Activated CD8-positive, alpha-beta T cell treated with anti-CD3 and anti-CD28 coated beads for 36 hours (primary cell): ENCODE measurements around the gene SUSD2. TPM values are rescaled to one million over a fixed set of nuclear protein-coding genes. Genes with fewer than 3 reads are reported as not detected.

Experiments used
- ATAC-seq: fragments of 200-7000 bp; cut with Tn5 transposase; one replicate; pipeline ENCODE4 v1.10.0; 2021; ENCODE audit warnings: mild to moderate bottlenecking, moderate library complexity
- CTCF ChIA-PET: fragments of 350-600 bp; sonication (Branson Sonifier 250); formaldehyde crosslinking; loops from one replicate; lab custom pipeline; 2021; ENCODE audit warnings: antibody characterized with exemption; lab: Charles Lee
- POLR2A ChIA-PET: fragments of 350-600 bp; sonication (Branson Sonifier 250); formaldehyde crosslinking; loops from one replicate; lab custom pipeline; 2021; ENCODE audit warnings: antibody characterized with exemption; lab: Charles Lee
- DNase-seq: peaks from one replicate; pipeline ENCODE4 v3.0.0-alpha.2; 2020
- H3K27ac Mint-ChIP-seq: one replicate; pipeline ENCODE4 v1.8.0; 2021; ENCODE audit warnings: mild to moderate bottlenecking, mixed read lengths
- H3K27me3 Mint-ChIP-seq: one replicate; pipeline ENCODE4 v1.8.0; 2021; ENCODE audit warnings: mixed read lengths
- H3K36me3 Mint-ChIP-seq: one replicate; pipeline ENCODE4 v1.8.0; 2021; ENCODE audit warnings: low read depth, mixed read lengths
- H3K4me1 Mint-ChIP-seq: one replicate; pipeline ENCODE4 v1.8.0; 2021; ENCODE audit warnings: low read depth, mixed read lengths
- H3K4me3 Mint-ChIP-seq: one replicate; pipeline ENCODE4 v1.8.0; 2021; ENCODE audit warnings: mild to moderate bottlenecking, moderate library complexity, mixed read lengths
- H3K9me3 Mint-ChIP-seq: one replicate; pipeline ENCODE4 v1.8.0; 2021; ENCODE audit warnings: mixed read lengths
- CTCF ChIP-seq: fragments of 200-600 bp; IDR thresholded peaks from one replicate; pipeline ENCODE4 v1.8.0; 2022; ENCODE audit warnings: antibody characterized with exemption, mild to moderate bottlenecking
- intact Hi-C: fragments of 100-400 bp; cut with micrococcal nuclease; formaldehyde crosslinking; loops from one replicate; pipeline ENCODE4 v1.10.0; 2022
- total RNA-seq, 2 experiments: library from RNA; stranded (reverse); gene quantifications; one replicate each; pipeline ENCODE4 v1.2.3, GENCODE V29; 2021

Gene SUSD2
- total RNA-seq, 2 experiments from 2014 or later: 0.65 to 0.95 TPM

DNA sequence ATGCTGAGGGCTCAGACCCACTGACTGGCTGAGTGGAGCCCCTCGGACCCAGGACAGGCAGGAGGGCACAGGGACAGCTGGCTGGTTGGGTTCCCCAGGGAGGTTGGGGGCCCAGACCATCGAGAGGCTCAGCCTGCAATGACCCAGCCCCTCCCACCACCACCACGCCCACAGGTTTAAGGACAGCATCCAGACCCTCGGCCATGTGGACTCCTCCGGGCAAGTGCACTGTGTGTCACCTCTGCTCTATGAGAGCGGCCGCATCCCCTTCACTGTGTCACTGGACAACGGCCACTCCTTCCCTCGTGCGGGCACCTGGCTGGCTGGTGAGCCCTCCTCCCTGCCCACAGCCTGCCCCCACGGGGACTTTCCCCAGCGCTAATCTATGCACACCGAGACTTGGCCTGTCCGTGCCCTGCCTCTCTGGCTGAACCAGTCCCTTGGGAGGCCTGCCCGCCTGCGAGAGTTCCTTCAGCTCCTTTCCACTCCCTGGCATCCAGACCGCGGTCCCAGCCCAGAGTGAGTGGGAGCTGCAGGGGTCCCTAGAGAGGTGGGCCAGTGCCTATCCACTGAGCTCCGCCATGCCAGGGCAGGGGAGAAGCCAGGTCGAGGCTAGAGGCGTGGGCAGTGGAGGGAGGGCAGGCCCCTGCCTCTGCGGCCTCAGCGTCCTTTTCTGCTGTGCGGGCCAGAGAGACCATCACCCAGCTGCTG lies 2.2 kb downstream of the SUSD2 start:
- peaks cover under 1% of the 10 kb centered on the region for H3K36me3 Mint-ChIP-seq
- intact Hi-C loops: loop anchor here (10.0 kb wide), 1 partner anchor 51 kb away; no protein-coding TSS in a partner anchor
- ATAC-seq (no peak), DNase-seq (no peak)
- H3K27ac Mint-ChIP-seq: no peak overlapping the region
- POLR2A ChIA-PET: no interaction called here
- H3K27me3 Mint-ChIP-seq: no peaks in the 10 kb centered on the region
- CTCF ChIA-PET: no interaction called here
- no peaks in the 10 kb centered on the region for H3K9me3 Mint-ChIP-seq
- no peak overlapping the region for H3K4me3 Mint-ChIP-seq
- peaks cover 2% of the 10 kb centered on the region for H3K4me1 Mint-ChIP-seq
- no peak for TF ChIP-seq CTCF

- CTCF ChIA-PET: no interaction called here
- no peaks in the 10 kb centered on the region for H3K4me1 Mint-ChIP-seq
- ATAC-seq (no peak), DNase-seq (no peak)
- H3K27me3 Mint-ChIP-seq: no peaks in the 10 kb centered on the region
- no peaks in the 10 kb centered on the region for H3K9me3 Mint-ChIP-seq
- no peak overlapping the region for H3K27ac Mint-ChIP-seq
- intact Hi-C loops: loop anchor here (10.0 kb wide), 1 partner anchor 51 kb away; no protein-coding TSS in a partner anchor
- TF ChIP-seq CTCF: no peak
- POLR2A ChIA-PET: no interaction called here
- H3K36me3 Mint-ChIP-seq: no peaks in the 10 kb centered on the region
- H3K4me3 Mint-ChIP-seq: no peak overlapping the region
Observed at GRCh38 chr22:24184057-24184798, 2.9 kb downstream of the SUSD2 start.

GRCh38 chr22:24185001-24185500 lies 3.8 kb downstream of the SUSD2 start:
- H3K4me3 Mint-ChIP-seq: no peak overlapping the region
- no peaks in the 10 kb centered on the region for H3K4me1 Mint-ChIP-seq
- no peak for TF ChIP-seq CTCF
- no peak for DNase-seq
- no peaks in the 10 kb centered on the region for H3K27me3 Mint-ChIP-seq
- H3K36me3 Mint-ChIP-seq: no peaks in the 10 kb centered on the region
- intact Hi-C loops: loop anchor here (10.0 kb wide), 1 partner anchor 50 kb away; no protein-coding TSS in a partner anchor
- no peak for ATAC-seq
- ChIA-PET POLR2A (no interaction called here), CTCF (no interaction called here)
- H3K9me3 Mint-ChIP-seq: no peaks in the 10 kb centered on the region
- H3K27ac Mint-ChIP-seq: no peak overlapping the region

DNA sequence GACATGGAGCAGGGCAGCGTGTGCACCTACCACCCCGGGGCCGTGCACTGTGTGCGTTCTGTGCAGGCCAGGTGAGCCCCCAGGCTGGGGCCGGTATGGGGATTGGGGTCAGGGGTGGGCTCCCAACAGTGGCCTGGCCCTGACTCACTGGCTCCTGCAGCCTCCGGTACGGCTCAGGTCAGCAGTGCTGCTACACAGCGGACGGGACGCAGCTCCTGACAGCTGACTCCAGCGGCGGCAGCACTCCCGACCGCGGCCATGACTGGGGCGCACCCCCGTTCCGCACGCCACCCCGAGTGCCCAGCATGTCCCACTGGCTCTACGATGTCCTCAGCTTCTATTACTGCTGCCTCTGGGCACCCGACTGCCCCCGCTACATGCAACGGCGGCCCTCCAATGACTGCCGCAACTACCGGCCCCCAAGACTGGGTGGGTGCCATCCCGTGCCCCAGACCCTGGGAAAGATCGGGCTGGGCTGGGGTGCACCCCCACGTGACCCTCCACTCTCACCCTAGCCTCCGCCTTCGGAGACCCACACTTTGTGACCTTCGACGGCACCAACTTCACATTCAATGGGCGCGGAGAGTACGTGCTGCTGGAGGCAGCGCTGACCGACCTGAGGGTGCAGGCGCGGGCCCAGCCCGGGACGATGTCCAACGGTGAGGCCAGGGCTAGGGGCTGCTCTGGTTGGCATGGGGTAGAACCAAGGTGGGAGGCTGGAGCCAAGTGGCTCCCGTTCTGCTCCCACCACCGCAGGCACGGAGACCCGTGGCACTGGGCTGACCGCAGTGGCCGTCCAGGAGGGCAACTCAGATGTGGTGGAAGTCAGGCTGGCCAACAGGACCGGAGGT lies 4.4 kb downstream of the SUSD2 start:
- no peaks in the 10 kb centered on the region for H3K9me3 Mint-ChIP-seq
- POLR2A ChIA-PET: no interaction called here
- H3K4me1 Mint-ChIP-seq: no peaks in the 10 kb centered on the region
- H3K27ac Mint-ChIP-seq: no peak overlapping the region
- no peaks in the 10 kb centered on the region for H3K36me3 Mint-ChIP-seq
- no peak overlapping the region for H3K4me3 Mint-ChIP-seq
- ATAC-seq: no peak
- TF ChIP-seq CTCF: no peak
- intact Hi-C loops: loop anchor here (10.0 kb wide), 1 partner anchor 49 kb away; no protein-coding TSS in a partner anchor
- DNase-seq: no peak
- no peaks in the 10 kb centered on the region for H3K27me3 Mint-ChIP-seq
- CTCF ChIA-PET: no interaction called here
